Lower leg skin (tissue), 3 donors: ENCODE measurements around the gene QRICH2.

ENCODE experiments used
- POLR2A ChIP-seq, 2 donors: fragments of 450-650 bp; IDR thresholded peaks; one replicate each; pipeline ENCODE4 v1.6.1; 2016 to 2017; ENCODE audit warnings: antibody characterized with exemption in 2 of 2, mild to moderate bottlenecking in 1 of 2, moderate library complexity in 1 of 2
- TF ChIP-seq, protein P1 (sequence below), 3 donors: fragments of 450-650 bp; IDR thresholded peaks; one replicate each; pipeline ENCODE4 v1.5.1; 2016; ENCODE audit warnings: antibody characterized with exemption in 3 of 3, mild to moderate bottlenecking in 3 of 3, moderate library complexity in 2 of 3

- TF ChIP-seq, protein P1, sequence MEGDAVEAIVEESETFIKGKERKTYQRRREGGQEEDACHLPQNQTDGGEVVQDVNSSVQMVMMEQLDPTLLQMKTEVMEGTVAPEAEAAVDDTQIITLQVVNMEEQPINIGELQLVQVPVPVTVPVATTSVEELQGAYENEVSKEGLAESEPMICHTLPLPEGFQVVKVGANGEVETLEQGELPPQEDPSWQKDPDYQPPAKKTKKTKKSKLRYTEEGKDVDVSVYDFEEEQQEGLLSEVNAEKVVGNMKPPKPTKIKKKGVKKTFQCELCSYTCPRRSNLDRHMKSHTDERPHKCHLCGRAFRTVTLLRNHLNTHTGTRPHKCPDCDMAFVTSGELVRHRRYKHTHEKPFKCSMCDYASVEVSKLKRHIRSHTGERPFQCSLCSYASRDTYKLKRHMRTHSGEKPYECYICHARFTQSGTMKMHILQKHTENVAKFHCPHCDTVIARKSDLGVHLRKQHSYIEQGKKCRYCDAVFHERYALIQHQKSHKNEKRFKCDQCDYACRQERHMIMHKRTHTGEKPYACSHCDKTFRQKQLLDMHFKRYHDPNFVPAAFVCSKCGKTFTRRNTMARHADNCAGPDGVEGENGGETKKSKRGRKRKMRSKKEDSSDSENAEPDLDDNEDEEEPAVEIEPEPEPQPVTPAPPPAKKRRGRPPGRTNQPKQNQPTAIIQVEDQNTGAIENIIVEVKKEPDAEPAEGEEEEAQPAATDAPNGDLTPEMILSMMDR (IDR thresholded peaks at IDR 0.05): no peak
- TF ChIP-seq POLR2A (IDR thresholded peaks at IDR 0.05): no peak
These were observed 37.9 kb downstream of the QRICH2 start for GRCh38 chr17:76270127-76270592.
